Neural cell (in vitro differentiated cells): ENCODE measurements around the gene UNC5B.

Source experiments
- CTCF ChIP-seq: fragments of 450-650 bp; IDR thresholded peaks from 2 replicates; pipeline ENCODE4 v1.5.1; 2014; ENCODE audit warnings: antibody characterized with exemption, mild to moderate bottlenecking, moderate library complexity; ENCODE audit not compliant: poor library complexity, severe bottlenecking
- EP300 ChIP-seq: fragments of 450-650 bp; conservative IDR thresholded peaks from 2 replicates; pipeline ENCODE4 v1.6.1; 2014; ENCODE audit warnings: antibody characterized with exemption, mild to moderate bottlenecking, moderate library complexity; ENCODE audit not compliant: poor library complexity, severe bottlenecking
- EZH2 ChIP-seq: fragments of 200-600, 300-800 bp; shearing (Covaris generic), sonication (generic); IDR thresholded peaks from 2 replicates; pipeline ENCODE4 v1.6.1; 2014; ENCODE audit warnings: antibody characterized with exemption, low read length, borderline replicate concordance, mild to moderate bottlenecking; ENCODE audit not compliant: insufficient read depth, poor library complexity, severe bottlenecking
- POLR2AphosphoS5 ChIP-seq: IDR thresholded peaks from 2 replicates; pipeline ENCODE4 v1.6.1; 2012

- TF ChIP-seq POLR2AphosphoS5 (no peak), CTCF (no peak), EP300 (no peak), EZH2 (no peak)
Measured at GRCh38 chr10:71260622-71261325, 48.4 kb downstream of the UNC5B start.
